Duodenal mucosa (tissue), 2 donors: ENCODE results near the gene LPCAT1.

ENCODE experiments used
- H3K27ac ChIP-seq: one replicate; pipeline ENCODE4 v1.7.0; 2013; ENCODE audit warnings: low read depth, low read length
- H3K27me3 ChIP-seq, 2 donors: one replicate each; pipeline ENCODE4 v1.7.0; 2013; ENCODE audit warnings: low read length in 2 of 2, control low read depth in 1 of 2; ENCODE audit not compliant: insufficient read depth in 2 of 2, control insufficient read depth in 1 of 2
- H3K36me3 ChIP-seq, 2 donors: one replicate each; pipeline ENCODE4 v1.7.0; 2013; ENCODE audit warnings: low read length in 2 of 2, control low read depth in 1 of 2; ENCODE audit not compliant: insufficient read depth in 2 of 2, control insufficient read depth in 1 of 2
- H3K4me1 ChIP-seq, 2 donors: one replicate each; pipeline ENCODE4 v1.7.0; 2013; ENCODE audit warnings: low read length in 2 of 2, control low read depth in 1 of 2; ENCODE audit not compliant: insufficient read depth in 2 of 2, control insufficient read depth in 1 of 2
- H3K4me3 ChIP-seq, 2 donors: one replicate each; pipeline ENCODE4 v1.7.0; 2013; ENCODE audit warnings: low read length in 2 of 2, low read depth in 1 of 2
- H3K9ac ChIP-seq, 2 donors: one replicate each; pipeline ENCODE4 v1.7.0; 2013; ENCODE audit warnings: low read length in 2 of 2, low read depth in 1 of 2
- H3K9me3 ChIP-seq, 2 donors: one replicate each; pipeline ENCODE4 v1.7.0; 2013; ENCODE audit warnings: low read length in 2 of 2, control low read depth in 1 of 2; ENCODE audit not compliant: control insufficient read depth in 1 of 2

Gene LPCAT1

DNA sequence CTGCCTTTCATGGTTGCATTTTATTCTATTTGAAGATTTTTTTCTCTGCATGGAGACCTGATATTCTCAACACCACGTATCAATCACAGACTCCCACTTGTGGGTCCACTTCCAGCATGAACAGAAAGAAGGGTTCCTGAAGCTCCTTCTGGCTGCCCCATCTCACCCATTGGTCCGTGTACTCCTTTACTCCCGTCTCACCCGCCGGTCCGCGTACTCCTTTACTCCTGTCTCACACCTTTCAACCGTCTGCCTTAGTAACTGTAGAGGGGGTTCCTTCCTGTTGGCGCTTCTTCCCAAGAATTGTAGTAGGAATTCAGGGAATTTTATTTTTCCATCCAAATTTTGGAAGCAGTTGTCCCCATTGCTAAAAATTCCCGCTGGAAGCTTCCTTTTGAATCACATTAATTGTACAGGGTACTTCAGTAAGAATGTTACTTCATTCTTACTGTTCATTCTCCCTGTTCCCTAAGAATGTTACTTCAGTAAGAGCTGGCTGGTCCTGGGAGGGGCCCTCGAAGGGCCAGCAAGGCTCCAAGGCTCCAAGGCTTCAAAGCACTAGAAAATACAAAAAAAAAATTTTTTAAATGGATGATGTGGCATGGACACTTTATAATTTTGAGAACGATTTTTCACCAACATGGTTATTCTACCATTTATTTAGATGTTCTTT is 3.9 kb upstream of the LPCAT1 start:
- Histone ChIP-seq H3K9ac (no peak overlapping the region), H3K27me3 (no peaks in the 10 kb centered on the region), H3K4me1 (peaks cover 8 to 9% of the 10 kb centered on the region in 2 donors), H3K4me3 (no peak overlapping the region), H3K27ac (no peak overlapping the region), H3K9me3 (no peaks in the 10 kb centered on the region), H3K36me3 (no peaks in the 10 kb centered on the region)

DNA sequence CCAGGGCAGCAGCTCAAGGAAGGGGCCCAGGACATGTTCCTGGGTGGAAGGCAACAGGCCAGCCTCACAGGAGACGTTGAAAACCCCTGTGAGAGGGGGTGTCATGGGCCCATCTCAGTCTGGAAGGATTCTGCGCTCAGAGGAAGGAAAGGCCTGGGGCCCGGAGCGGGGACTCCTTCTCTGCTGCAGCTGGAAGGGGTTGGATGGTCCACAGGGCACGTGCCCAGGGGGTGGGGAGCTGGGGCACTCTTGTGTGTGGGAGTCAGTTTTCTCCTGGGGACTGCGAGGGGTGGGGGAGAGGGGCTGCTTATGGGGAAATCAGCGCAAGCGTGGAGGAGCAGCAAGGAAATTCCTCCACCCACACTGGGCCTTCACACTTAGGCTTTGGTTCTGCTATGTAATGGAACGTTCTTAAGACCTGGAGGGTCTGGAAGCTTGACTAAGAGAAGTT is 2.9 kb upstream of the LPCAT1 start:
- Histone ChIP-seq H3K9ac (no peak overlapping the region), H3K36me3 (no peaks in the 10 kb centered on the region), H3K27me3 (no peaks in the 10 kb centered on the region), H3K4me3 (no peak overlapping the region), H3K27ac (no peak overlapping the region), H3K4me1 (peaks cover 14 to 17% of the 10 kb centered on the region in 2 donors), H3K9me3 (no peaks in the 10 kb centered on the region)

DNA sequence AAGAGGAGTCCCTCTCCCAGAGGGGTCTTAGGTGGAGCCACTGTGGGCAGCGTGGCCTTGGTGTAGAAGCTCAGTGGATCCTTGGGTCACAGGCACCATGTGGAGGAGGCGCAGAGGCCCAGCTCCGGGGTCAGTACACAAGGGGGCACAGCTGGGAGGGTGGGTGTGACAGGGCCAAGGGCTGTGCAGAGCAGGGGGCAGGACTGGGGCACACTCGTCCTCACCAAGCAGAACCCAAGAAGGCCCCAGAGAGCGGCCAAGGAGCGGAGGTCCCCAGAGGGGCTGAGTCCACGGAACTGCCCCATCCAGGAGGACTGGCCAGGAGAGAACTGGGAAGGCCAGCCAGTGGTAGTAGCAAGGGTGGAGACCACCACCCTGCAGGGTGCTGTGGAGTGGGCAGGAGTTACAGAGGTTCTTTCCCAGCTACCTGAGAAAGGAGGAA is 2.5 kb upstream of the LPCAT1 start:
- H3K4me3 ChIP-seq = no peak overlapping the region
- H3K9me3 ChIP-seq = no peaks in the 10 kb centered on the region

DNA sequence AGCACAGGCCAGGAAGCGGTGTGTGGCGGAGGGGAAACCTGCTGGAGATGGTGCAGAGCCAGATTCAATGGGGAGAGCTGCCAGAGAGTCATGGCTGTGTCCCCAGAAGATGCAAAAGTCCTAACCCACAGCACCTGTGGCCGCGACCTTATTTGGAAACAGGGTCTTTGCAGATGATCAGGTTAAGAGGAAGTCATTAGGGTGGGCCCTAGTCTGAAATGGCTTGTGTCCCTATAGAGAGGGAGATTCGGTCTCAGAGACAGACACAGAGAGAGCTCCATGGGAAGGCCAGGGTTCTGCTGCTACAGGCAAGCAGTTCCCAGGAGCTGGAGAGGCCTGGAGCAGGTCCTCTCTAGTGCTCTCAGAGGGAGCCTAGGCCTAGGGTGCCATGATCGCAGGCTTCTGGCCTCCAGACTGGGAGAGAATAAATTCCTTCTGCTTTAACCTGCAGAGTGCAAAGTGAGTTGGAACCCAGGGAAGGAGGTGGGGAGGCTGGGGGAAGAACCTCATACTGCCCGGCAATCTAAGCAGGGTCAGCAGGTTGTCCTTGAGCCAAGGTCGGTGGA is 1.9 kb upstream of the LPCAT1 start:
- Histone ChIP-seq H3K4me3 (no peak overlapping the region), H3K4me1 (peaks cover 18% of the 10 kb centered on the region in 2 donors), H3K9me3 (no peaks in the 10 kb centered on the region), H3K9ac (no peak overlapping the region), H3K27me3 (no peaks in the 10 kb centered on the region), H3K36me3 (peaks cover 0 to 3% of the 10 kb centered on the region in 2 donors), H3K27ac (no peak overlapping the region)

More for the DNA sequence above, 2.5 kb upstream of the LPCAT1 start:
- no peaks in the 10 kb centered on the region for H3K27me3 ChIP-seq
- no peak overlapping the region for H3K27ac ChIP-seq
- no peak overlapping the region for H3K9ac ChIP-seq
- peaks cover 18% of the 10 kb centered on the region in 2 donors for H3K4me1 ChIP-seq
- H3K36me3 ChIP-seq = no peaks in the 10 kb centered on the region

DNA sequence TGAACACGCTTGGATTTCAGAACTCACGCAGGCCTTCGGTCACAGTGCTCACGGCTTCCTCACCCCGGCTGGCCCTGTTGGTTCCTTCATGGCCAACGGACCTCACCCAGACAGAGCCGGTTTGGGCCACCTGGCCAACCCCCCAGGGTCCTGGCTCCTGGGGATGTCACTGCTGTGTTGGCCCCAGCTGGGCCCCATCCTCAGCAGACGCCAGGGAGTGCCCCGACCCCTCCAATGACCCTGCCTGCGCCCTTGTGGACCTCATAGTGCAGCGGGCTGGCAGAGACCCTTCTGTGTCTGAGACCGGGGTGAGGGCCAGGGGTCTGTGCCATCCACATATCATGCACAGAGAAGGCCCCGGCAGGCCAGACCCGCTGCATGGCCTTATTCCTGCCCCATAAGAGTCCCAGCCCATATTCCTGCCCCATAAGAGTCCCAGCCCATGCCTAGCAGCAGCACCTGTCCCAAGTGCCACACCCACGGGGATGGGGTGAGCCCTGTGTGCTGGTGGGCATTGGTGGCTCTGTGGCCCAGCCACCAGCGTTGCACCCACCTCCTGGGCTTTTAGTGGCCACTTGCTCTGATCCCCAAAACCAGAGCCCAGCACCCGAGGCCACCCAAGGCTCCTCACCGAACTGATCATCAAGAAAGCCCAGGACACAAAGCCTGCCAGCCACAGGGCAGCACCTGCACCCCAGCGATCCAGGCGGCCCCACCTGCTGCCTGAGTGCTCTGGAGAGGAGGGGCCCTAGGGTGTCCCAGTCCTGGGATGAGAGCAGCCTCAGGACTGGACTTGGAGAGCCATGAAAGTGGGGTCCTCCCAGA is 1.3 kb upstream of the LPCAT1 start:
- peak overlapping the region in 1 of 2 donors; percentile 65 for H3K4me3 ChIP-seq
- H3K9me3 ChIP-seq = no peaks in the 10 kb centered on the region
- H3K27me3 ChIP-seq = no peaks in the 10 kb centered on the region
- H3K36me3 ChIP-seq = peaks cover 0 to 6% of the 10 kb centered on the region in 2 donors
- H3K4me1 ChIP-seq = peaks cover 18% of the 10 kb centered on the region in 2 donors
- H3K27ac ChIP-seq = no peak overlapping the region
- peak overlapping the region in 1 of 2 donors; percentile 78 for H3K9ac ChIP-seq

DNA sequence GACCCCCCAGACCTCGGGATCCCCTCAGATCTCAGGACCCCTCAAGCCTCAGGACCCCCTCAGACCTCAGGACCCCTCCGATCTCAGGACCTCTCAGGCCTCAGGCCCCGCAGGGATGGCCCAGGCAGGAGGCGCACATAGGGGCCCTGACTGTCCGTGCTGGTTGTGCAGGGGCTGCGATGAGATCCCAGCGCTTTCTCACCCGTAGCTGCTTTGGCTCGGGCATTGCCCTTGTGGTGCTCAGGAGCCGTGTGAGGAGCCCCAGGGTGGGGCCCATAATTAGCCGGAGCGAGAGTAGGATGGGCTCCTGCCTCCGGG is 680 bp upstream of the LPCAT1 start:
- no peaks in the 10 kb centered on the region for H3K27me3 ChIP-seq
- H3K9ac ChIP-seq = peak overlapping the region; percentile 74 to 78
- no peaks in the 10 kb centered on the region for H3K9me3 ChIP-seq
- peak overlapping the region; percentile 65 to 73 for H3K4me3 ChIP-seq
- H3K4me1 ChIP-seq = peaks cover 18% of the 10 kb centered on the region in 2 donors
- H3K27ac ChIP-seq = peak overlapping the region; percentile 83
- peaks cover 0 to 11% of the 10 kb centered on the region in 2 donors for H3K36me3 ChIP-seq

DNA sequence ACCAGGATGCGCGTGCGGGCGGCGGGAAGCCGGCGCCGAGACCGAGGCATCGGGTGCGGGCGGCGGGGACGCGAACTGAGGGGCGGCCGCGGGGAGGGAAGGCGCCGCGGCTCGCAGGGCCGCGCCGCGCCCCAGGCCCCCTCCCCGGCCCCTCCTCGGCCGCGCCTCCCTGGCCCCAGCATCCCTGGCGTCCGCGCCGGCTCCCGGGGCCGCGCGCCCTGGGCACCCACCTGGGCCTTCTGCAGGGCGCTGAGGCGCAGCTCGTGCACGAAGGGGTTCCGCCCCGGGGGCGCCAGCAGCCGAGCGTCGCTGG is 324 bp downstream of the LPCAT1 start:
- peak overlapping the region in 1 of 2 donors; percentile 33 for H3K9ac ChIP-seq
- H3K4me1 ChIP-seq = peaks cover 18% of the 10 kb centered on the region in 2 donors
- H3K27ac ChIP-seq = no peak overlapping the region
- peak overlapping the region; percentile 65 to 69 for H3K4me3 ChIP-seq
- H3K36me3 ChIP-seq = peaks cover 0 to 15% of the 10 kb centered on the region in 2 donors
- no peaks in the 10 kb centered on the region for H3K27me3 ChIP-seq
- no peaks in the 10 kb centered on the region for H3K9me3 ChIP-seq

DNA sequence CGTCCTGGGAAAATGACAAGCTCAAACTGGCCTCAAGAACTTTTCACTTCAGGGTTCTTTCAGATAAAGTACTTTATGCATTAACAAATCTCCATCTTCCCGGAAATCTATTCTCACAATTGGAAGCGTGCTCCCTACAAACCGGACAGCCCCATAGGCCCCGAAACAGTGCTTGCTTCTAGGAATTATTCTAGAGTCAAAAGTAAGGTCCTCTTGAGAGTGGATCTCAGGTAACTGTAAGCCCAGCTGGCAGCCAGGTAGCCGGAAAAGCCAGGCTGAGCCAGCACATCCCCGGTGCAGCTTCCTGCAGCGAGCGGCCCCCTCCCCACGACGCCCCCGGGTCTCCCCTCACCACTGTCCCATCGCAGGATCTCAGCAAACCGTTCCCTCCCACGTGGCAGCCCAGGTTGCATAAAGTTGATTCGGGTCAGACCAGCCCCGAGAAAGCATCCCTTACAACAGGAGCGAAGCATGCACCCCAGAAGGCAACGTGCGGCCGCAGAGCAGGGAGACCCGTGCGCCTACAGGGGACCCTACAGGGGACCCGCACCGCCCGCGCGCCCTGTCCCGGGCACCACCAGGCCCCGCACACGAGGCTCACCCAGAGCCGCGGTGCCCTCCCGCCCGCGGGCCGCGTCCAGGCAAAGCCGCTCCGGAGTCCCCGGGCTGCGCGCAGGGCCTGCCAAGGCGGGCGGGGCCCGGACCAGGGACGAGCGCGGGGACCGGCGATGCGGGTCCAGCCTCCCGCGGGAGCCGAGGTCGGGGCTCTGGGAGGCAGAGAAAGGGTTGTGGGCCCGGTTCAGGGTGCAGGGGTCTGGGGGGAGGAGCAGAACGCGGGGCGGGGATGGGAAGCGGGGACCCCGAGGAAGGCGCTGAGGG is 920 bp downstream of the LPCAT1 start:
- Histone ChIP-seq H3K9ac (peak overlapping the region; percentile 33 to 51), H3K4me3 (peak overlapping the region; percentile 65 to 69), H3K27me3 (no peaks in the 10 kb centered on the region), H3K27ac (no peak overlapping the region), H3K4me1 (peaks cover 18% of the 10 kb centered on the region in 2 donors), H3K36me3 (peaks cover 0 to 15% of the 10 kb centered on the region in 2 donors), H3K9me3 (no peaks in the 10 kb centered on the region)

DNA sequence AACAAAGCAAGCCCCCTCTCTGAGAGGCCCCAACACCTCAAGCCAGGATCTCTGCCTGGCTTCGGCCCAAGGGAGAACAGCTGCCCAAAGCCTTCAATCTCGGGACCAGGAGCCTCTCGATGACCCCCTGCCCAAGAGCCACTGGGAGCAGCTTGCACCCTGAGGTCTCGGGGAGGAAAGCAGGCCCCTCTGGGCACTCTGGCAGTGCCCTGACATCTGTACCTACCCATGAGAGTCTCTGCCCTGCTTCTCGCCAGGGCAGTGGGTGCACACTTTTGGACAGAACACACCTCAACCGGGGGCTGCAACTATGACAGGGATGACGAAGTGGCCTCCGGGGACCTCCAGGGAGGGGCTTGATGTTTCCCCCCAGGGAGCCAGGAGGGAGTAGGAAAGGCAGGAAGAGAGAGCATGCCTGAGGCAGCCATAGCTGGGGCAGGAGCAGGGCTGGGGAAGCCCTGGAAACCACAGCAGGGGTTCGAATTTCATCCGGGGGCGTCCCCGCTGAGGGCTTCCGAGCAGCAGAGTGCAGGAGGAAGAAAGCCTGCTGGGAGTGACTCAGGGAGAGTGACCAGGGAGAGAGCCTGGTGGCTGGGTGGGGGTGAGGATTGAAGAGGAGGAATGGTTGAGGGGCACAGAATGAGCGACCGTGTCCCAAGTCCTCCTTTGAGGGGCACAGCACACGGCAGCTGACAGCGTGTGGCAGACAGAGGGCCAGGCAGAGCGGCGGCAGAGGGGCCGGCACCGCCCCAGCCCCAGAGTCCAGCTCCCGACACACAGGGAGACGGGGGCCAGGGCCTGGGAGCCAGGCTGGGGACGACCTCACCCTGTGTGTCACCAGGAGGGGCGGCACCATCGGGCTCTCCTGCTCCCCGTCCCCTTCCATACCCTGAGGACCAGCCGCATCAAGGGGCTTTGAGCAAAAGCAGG is 1.8 kb downstream of the LPCAT1 start:
- Histone ChIP-seq H3K36me3 (peaks cover 0 to 15% of the 10 kb centered on the region in 2 donors), H3K9ac (peak overlapping the region; percentile 33 to 51), H3K9me3 (no peaks in the 10 kb centered on the region), H3K27ac (no peak overlapping the region), H3K4me3 (peak overlapping the region; percentile 65 to 69), H3K4me1 (peaks cover 18 to 22% of the 10 kb centered on the region in 2 donors), H3K27me3 (no peaks in the 10 kb centered on the region)
